DOHH2 (cell line): ENCODE results near the gene IL31.

Source experiments
- EZH2phosphoT487 ChIP-seq: fragments of 200-600 bp; sonication (generic); IDR thresholded peaks from 2 replicates; pipeline ENCODE4 v1.6.1; 2017; ENCODE audit warnings: borderline replicate concordance, mild to moderate bottlenecking, antibody characterized with exemption, low read length, moderate library complexity, mixed read lengths
- TF ChIP-seq, protein P1 (sequence below): fragments of 200-600 bp; sonication (generic); IDR thresholded peaks from one replicate; pipeline ENCODE4 v1.5.1; 2014; ENCODE audit warnings: antibody characterized with exemption, mild to moderate bottlenecking, low read depth, low read length; ENCODE audit not compliant: poor library complexity, severe bottlenecking

DNA sequence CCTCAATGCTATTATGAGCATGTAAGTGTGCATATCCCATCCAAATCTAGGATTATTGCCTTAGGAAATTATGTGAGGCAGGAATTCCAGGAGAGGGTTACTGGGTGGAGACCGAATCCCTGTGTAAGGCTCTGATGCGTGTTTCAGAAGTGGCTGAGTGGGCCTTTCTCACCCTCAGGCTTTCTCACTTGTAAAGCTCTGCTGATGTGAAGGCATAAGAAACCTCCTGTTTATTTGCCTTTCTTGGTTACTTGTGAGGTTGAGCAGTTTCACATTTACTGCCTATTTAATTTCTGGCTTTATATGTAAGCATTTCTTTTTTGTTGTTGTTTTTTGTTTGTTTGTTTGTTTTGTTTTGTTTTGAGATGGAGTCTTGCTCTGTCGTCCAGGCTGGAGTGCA lies 11.0 kb downstream of the IL31 start:
- TF ChIP-seq, protein P1, sequence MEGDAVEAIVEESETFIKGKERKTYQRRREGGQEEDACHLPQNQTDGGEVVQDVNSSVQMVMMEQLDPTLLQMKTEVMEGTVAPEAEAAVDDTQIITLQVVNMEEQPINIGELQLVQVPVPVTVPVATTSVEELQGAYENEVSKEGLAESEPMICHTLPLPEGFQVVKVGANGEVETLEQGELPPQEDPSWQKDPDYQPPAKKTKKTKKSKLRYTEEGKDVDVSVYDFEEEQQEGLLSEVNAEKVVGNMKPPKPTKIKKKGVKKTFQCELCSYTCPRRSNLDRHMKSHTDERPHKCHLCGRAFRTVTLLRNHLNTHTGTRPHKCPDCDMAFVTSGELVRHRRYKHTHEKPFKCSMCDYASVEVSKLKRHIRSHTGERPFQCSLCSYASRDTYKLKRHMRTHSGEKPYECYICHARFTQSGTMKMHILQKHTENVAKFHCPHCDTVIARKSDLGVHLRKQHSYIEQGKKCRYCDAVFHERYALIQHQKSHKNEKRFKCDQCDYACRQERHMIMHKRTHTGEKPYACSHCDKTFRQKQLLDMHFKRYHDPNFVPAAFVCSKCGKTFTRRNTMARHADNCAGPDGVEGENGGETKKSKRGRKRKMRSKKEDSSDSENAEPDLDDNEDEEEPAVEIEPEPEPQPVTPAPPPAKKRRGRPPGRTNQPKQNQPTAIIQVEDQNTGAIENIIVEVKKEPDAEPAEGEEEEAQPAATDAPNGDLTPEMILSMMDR, result no peak
- TF ChIP-seq EZH2phosphoT487, result no peak
